Measurements from ENCODE around the gene CAMP. TPM values are rescaled to one million over a fixed set of nuclear protein-coding genes. Genes with fewer than 3 reads are reported as not detected.

The CAMP gene
- total RNA-seq, 4 donors from 2014 or later, result 8.7 TPM; not detected in 3

GRCh38 chr3:48236531-48236930 is 13.2 kb downstream of the CAMP start:
- DNase-seq (ENCODE audit: low spot score) (no peak), ATAC-seq (ENCODE audit: low FRiP score) (no peak)
- TF ChIP-seq CTCF (IDR thresholded peaks at IDR 0.05), result no peak

- ATAC-seq (ENCODE audit: low FRiP score), result no peak
- DNase-seq (ENCODE audit: low spot score), result no peak
- TF ChIP-seq CTCF (IDR thresholded peaks at IDR 0.05), result no peak
Observed at GRCh38 chr3:48238531-48239085, 15.3 kb downstream of the CAMP start.

- peak; percentile 14 for ATAC-seq (ENCODE audit: low FRiP score)
- no peak for TF ChIP-seq CTCF (IDR thresholded peaks at IDR 0.05)
- DNase-seq (ENCODE audit: low spot score), result no peak
Observed at GRCh38 chr3:48240000-48240963, 17.0 kb downstream of the CAMP start.

- DNase-seq (ENCODE audit: low spot score) (no peak), ATAC-seq (ENCODE audit: low FRiP score) (no peak)
- TF ChIP-seq CTCF (IDR thresholded peaks at IDR 0.05), result no peak
Observed at GRCh38 chr3:48241796-48242455, 18.6 kb downstream of the CAMP start.

- ATAC-seq (ENCODE audit: low FRiP score) (no peak), DNase-seq (ENCODE audit: low spot score) (no peak)
- TF ChIP-seq CTCF (IDR thresholded peaks at IDR 0.05), result no peak
Observed at GRCh38 chr3:48243886-48244285, 20.6 kb downstream of the CAMP start.

GRCh38 chr3:48244461-48244860 is 21.2 kb downstream of the CAMP start:
- ATAC-seq (ENCODE audit: low FRiP score), result no peak
- no peak for DNase-seq (ENCODE audit: low spot score)
- TF ChIP-seq CTCF (IDR thresholded peaks at IDR 0.05), result no peak
